ENCODE data around the gene KRIT1. TPM values are rescaled to one million over a fixed set of nuclear protein-coding genes. Genes with fewer than 3 reads are reported as not detected.
A peak's percentile ranks its signal among the peaks of the same experiment; 100 is the strongest.

The KRIT1 gene
- total RNA-seq, 1 experiment from 2014 or later = 34.1 TPM

GRCh38 chr7:92178928-92179924 is 66.5 kb downstream of the KRIT1 start, which contains the start of gene LRRD1:
Gene LRRD1, minus strand, starts transcription at chr7:92179142. Its CDS starts 13,940 bp downstream, at chr7:92165202.
- Mint-ChIP-seq H3K4me1 (0 out of 2 replicates have a peak, but pooled peaks cover 3% of the 10 kb centered on the region), H3K27me3 (ENCODE audit: low read depth) (peaks cover 27% of the 10 kb centered on the region), H3K4me3 (peak within 1 kb of the TSS; percentile 73), H3K36me3 (no peaks in the 10 kb centered on the region), H3K9me3 (peaks cover 13% of the 10 kb centered on the region), H3K27ac (no peak within 1 kb of the TSS; the same call in 1 of the 2 replicates)
- peak; percentile 99 for ATAC-seq
- ChIA-PET CTCF (interaction anchor here (0.6 to 1.4 kb wide), 22 partner anchors 9 to 411 kb away, joined by 3 to 15 read pairs (median 4); partner anchors contain the start of genes ANKIB1, CYP51A1, GATAD1 and KRIT1), POLR2A (interaction anchor here (0.5 kb wide), 1 partner anchor 20 kb away, joined by 4 read pairs; no protein-coding TSS in a partner anchor)
- DNase-seq (ENCODE audit: low spot score) = peak; percentile 97
- TF ChIP-seq PREB (CRISPR knock-in tag; IDR thresholded peaks at IDR 0.05; ENCODE audit: borderline replicate concordance) (no peak), ZNF138 (CRISPR knock-in tag; conservative IDR thresholded peaks at IDR 0.05) (0 out of 2 replicates have a peak, but pooled peaks have one; percentile 60), ERG (CRISPR knock-in tag; IDR thresholded peaks at IDR 0.05) (no peak), ETV6 (CRISPR knock-in tag; IDR thresholded peaks at IDR 0.05) (peak; percentile 78; the same call in 1 of the 2 replicates), JUN (CRISPR knock-in tag; IDR thresholded peaks at IDR 0.05) (no peak), ZNF671 (CRISPR knock-in tag; IDR thresholded peaks at IDR 0.05) (no peak), ZNF317 (CRISPR knock-in tag; IDR thresholded peaks at IDR 0.05; ENCODE audit: borderline replicate concordance, low read depth) (no peak), FOXP4 (CRISPR knock-in tag; IDR thresholded peaks at IDR 0.05) (0 out of 2 replicates have a peak, but pooled peaks have one; percentile 12), ZSCAN18 (CRISPR knock-in tag; IDR thresholded peaks at IDR 0.05) (no peak), ZNF425 (CRISPR knock-in tag; conservative IDR thresholded peaks at IDR 0.05) (no peak), AFF4 (CRISPR knock-in tag; IDR thresholded peaks at IDR 0.05; ENCODE audit: borderline replicate concordance) (no peak), USF2 (CRISPR knock-in tag; IDR thresholded peaks at IDR 0.05) (0 out of 2 replicates have a peak, but pooled peaks have one; percentile 17), ZNF232 (CRISPR knock-in tag; IDR thresholded peaks at IDR 0.05) (no peak), TCF7 (CRISPR knock-in tag; IDR thresholded peaks at IDR 0.05; ENCODE audit: low read depth) (no peak), E2F4 (CRISPR knock-in tag; IDR thresholded peaks at IDR 0.05; ENCODE audit: borderline replicate concordance, low read depth) (no peak), ZNF281 (CRISPR knock-in tag; IDR thresholded peaks at IDR 0.05) (no peak)
